ENCODE measurements around the gene TUT4.

DNA sequence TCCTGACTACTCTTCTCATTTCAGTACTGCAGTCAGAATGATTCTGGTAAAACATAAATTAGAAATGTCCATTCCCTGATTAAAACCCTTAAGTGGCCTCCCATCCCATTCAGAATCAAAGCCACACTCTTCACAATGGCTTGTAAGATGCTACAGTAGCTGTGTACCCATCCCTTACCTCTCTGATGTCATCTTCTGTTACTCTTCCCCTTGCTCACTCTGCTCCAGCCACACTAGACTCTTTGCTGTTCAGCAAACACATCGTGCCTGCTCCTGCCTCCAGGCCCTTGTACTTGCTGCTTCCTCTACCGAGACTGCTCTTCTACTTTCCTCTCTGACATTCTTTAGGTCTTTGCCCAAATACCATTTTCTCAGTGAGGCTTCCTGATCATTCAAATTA is 45.0 kb upstream of the TUT4 start:
- TF ChIP-seq EZH2phosphoT487 (IDR thresholded peaks at IDR 0.05; ENCODE audit: low read depth) (no peak), CTCF (IDR thresholded peaks at IDR 0.05; ENCODE audit: low read depth, low read length) (no peak)

All from OCI-LY3 (cell line).